Measurements from ENCODE around the gene TRAPPC12.
"Not testable (repeated sequence)": the region's sequence is repeated elsewhere in the genome, so short reads cannot be mapped to it uniquely, and the experiment has no call there.

Gene TRAPPC12

GRCh38 chr2:3369340-3370181 lies 9.9 kb upstream of the TRAPPC12 start:
- not testable (repeated sequence) for DNase-seq

GRCh38 chr2:3376821-3377220 lies 2.7 kb upstream of the TRAPPC12 start:
- no peak for DNase-seq

- DNase-seq = peak; percentile 67
Measured at GRCh38 chr2:3377279-3377611, 2.2 kb upstream of the TRAPPC12 start.

- peak; percentile 99 for DNase-seq
Measured at GRCh38 chr2:3377612-3378432, 1.7 kb upstream of the TRAPPC12 start, which contains the start of gene EIPR1. Gene EIPR1 (minus strand): TSS chr2:3377818. CDS start chr2:3377689, 129 bp downstream.

GRCh38 chr2:3379339-3379646 lies 201 bp upstream of the TRAPPC12 start:
- no peak for DNase-seq

- no peak for DNase-seq
Measured at GRCh38 chr2:3386448-3386958, 7.0 kb downstream of the TRAPPC12 start.

GRCh38 chr2:3387011-3387410 lies 7.5 kb downstream of the TRAPPC12 start:
- DNase-seq = no peak

GRCh38 chr2:3387644-3388411 lies 8.3 kb downstream of the TRAPPC12 start:
- DNase-seq = no peak

GRCh38 chr2:3388412-3388738 lies 8.9 kb downstream of the TRAPPC12 start:
- DNase-seq = no peak

- no peak for DNase-seq
Measured at GRCh38 chr2:3389193-3389592, 9.7 kb downstream of the TRAPPC12 start.

GRCh38 chr2:3390041-3390440 lies 10.5 kb downstream of the TRAPPC12 start:
- DNase-seq = no peak

GRCh38 chr2:3392216-3392615 lies 12.7 kb downstream of the TRAPPC12 start:
- no peak for DNase-seq

GRCh38 chr2:3396920-3397559 lies 17.5 kb downstream of the TRAPPC12 start:
- no peak for DNase-seq

GRCh38 chr2:3398857-3399256 lies 19.4 kb downstream of the TRAPPC12 start:
- DNase-seq = no peak

GRCh38 chr2:3399381-3399780 lies 19.9 kb downstream of the TRAPPC12 start:
- DNase-seq = no peak

GRCh38 chr2:3399829-3400228 lies 20.3 kb downstream of the TRAPPC12 start:
- DNase-seq = no peak

GRCh38 chr2:3403587-3404334 lies 24.3 kb downstream of the TRAPPC12 start:
- no peak for DNase-seq

- no peak for DNase-seq
Measured at GRCh38 chr2:3404349-3404894, 24.9 kb downstream of the TRAPPC12 start.

GRCh38 chr2:3405307-3405706 lies 25.8 kb downstream of the TRAPPC12 start:
- no peak for DNase-seq

GRCh38 chr2:3405876-3406275 lies 26.4 kb downstream of the TRAPPC12 start:
- no peak for DNase-seq

- DNase-seq = peak; percentile 3
Measured at GRCh38 chr2:3406501-3406900, 27.0 kb downstream of the TRAPPC12 start.

GRCh38 chr2:3408781-3409180 lies 29.3 kb downstream of the TRAPPC12 start:
- DNase-seq = no peak

Data from inflammatory macrophage treated with lipopolysaccharide for 4 hours (primary cell).